ENCODE measurements around the gene TCERG1L.

The TCERG1L gene

DNA sequence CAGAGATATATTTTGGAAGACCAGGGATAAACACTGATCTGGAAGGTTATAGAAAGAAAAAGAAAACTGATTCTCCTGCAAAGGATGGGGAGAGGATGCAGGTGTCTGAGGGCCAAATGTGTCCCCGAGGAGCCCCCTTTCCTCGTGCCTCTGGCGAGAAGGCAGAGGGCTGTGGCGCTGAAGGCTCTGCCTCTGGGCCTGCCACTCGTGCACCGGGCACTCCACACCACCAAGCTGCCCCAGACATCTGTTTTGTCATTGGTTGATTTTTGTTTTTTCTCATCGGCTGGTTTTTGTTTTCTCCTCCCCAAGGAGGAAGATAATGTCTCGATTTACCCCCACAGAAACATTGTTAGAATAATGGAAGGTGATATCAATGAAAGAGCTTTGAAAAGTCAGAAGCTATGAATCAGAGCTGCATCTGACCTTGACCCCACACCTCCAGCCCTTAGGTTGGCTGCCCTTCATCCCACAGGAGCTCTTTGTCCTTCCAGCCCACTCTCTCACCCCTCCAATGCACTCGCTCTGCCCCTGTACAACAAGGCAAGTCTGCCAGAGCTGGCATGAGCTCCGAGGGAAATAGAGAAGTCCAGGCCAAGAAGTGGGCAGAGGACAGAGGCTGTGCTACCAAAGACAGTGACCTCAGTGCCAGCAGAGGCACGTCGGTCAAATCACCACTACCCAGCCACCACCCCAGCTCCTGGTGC lies 124.8 kb downstream of the TCERG1L start:
- TF ChIP-seq POLR2AphosphoS5 (IDR thresholded peaks at IDR 0.05; ENCODE audit: low read depth): no peak
- no peak for TF ChIP-seq GABPA (IDR thresholded peaks at IDR 0.05; ENCODE audit: low read depth)
- TF ChIP-seq CTCF (IDR thresholded peaks at IDR 0.05; ENCODE audit: insufficient read depth, low read length): no peak
- no peak for TF ChIP-seq SPI1 (IDR thresholded peaks at IDR 0.05; ENCODE audit: borderline replicate concordance, low read depth)
- TF ChIP-seq, protein P1, sequence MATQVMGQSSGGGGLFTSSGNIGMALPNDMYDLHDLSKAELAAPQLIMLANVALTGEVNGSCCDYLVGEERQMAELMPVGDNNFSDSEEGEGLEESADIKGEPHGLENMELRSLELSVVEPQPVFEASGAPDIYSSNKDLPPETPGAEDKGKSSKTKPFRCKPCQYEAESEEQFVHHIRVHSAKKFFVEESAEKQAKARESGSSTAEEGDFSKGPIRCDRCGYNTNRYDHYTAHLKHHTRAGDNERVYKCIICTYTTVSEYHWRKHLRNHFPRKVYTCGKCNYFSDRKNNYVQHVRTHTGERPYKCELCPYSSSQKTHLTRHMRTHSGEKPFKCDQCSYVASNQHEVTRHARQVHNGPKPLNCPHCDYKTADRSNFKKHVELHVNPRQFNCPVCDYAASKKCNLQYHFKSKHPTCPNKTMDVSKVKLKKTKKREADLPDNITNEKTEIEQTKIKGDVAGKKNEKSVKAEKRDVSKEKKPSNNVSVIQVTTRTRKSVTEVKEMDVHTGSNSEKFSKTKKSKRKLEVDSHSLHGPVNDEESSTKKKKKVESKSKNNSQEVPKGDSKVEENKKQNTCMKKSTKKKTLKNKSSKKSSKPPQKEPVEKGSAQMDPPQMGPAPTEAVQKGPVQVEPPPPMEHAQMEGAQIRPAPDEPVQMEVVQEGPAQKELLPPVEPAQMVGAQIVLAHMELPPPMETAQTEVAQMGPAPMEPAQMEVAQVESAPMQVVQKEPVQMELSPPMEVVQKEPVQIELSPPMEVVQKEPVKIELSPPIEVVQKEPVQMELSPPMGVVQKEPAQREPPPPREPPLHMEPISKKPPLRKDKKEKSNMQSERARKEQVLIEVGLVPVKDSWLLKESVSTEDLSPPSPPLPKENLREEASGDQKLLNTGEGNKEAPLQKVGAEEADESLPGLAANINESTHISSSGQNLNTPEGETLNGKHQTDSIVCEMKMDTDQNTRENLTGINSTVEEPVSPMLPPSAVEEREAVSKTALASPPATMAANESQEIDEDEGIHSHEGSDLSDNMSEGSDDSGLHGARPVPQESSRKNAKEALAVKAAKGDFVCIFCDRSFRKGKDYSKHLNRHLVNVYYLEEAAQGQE (IDR thresholded peaks at IDR 0.05; ENCODE audit: insufficient replicate concordance, low read depth): no peak
- Histone ChIP-seq H3K4me3 (replicated peaks; ENCODE audit: insufficient read depth, low read length) (no peak overlapping the region), H3K27me3 (ENCODE audit: insufficient read depth, poor library complexity, severe bottlenecking) (no peaks in the 10 kb centered on the region), H3K27ac (replicated peaks) (no peak overlapping the region)
- no peak for DNase-seq (ENCODE audit: low read depth in 1 of 2, low spot score in 1 of 2)

- Histone ChIP-seq H3K27me3 (ENCODE audit: insufficient read depth, poor library complexity, severe bottlenecking) (no peaks in the 10 kb centered on the region), H3K4me3 (replicated peaks; ENCODE audit: insufficient read depth, low read length) (no peak overlapping the region), H3K27ac (replicated peaks) (no peak overlapping the region)
- DNase-seq (ENCODE audit: low read depth in 1 of 2, low spot score in 1 of 2): no peak
- TF ChIP-seq, protein P1 (IDR thresholded peaks at IDR 0.05; ENCODE audit: insufficient replicate concordance, low read depth): no peak
- TF ChIP-seq CTCF (IDR thresholded peaks at IDR 0.05; ENCODE audit: insufficient read depth, low read length) (no peak), GABPA (IDR thresholded peaks at IDR 0.05; ENCODE audit: low read depth) (no peak), SPI1 (IDR thresholded peaks at IDR 0.05; ENCODE audit: borderline replicate concordance, low read depth) (no peak), POLR2AphosphoS5 (IDR thresholded peaks at IDR 0.05; ENCODE audit: low read depth) (no peak)
These were observed 127.0 kb downstream of the TCERG1L start for GRCh38 chr10:131184503-131184902.

DNA sequence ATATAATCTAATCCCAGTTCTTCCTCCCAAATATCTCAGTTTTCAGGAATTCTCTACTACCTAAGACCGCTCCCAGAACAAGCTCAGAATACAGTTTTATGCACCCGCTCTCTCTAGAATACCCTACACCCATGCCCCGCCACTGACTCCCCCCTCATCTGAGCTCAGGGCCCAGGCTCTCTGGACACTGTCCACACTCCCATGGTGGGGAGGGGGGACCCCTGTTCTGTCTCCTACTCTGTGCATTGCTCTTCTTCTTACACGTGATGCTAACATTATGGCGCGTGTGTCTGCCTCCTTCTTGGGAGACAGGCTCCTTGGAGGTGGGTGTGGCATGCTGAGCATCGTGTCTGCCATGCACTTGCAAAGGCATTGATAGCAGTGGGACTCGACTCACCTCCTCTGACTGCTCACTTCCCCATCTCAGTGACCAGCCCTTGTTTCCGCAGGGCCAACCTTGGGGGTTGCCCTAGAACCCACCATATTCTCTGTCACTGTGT lies 127.9 kb downstream of the TCERG1L start:
- TF ChIP-seq GABPA (IDR thresholded peaks at IDR 0.05; ENCODE audit: low read depth) (no peak), CTCF (IDR thresholded peaks at IDR 0.05; ENCODE audit: insufficient read depth, low read length) (no peak), POLR2AphosphoS5 (IDR thresholded peaks at IDR 0.05; ENCODE audit: low read depth) (no peak), SPI1 (IDR thresholded peaks at IDR 0.05; ENCODE audit: borderline replicate concordance, low read depth) (no peak)
- TF ChIP-seq, protein P1 (IDR thresholded peaks at IDR 0.05; ENCODE audit: insufficient replicate concordance, low read depth): no peak
- H3K27ac ChIP-seq (replicated peaks): no peak overlapping the region
- no peak overlapping the region for H3K4me3 ChIP-seq (replicated peaks; ENCODE audit: insufficient read depth, low read length)
- no peak for DNase-seq (ENCODE audit: low read depth in 1 of 2, low spot score in 1 of 2)
- H3K27me3 ChIP-seq (ENCODE audit: insufficient read depth, poor library complexity, severe bottlenecking): no peaks in the 10 kb centered on the region
